HG03558 (cell line): ENCODE data around the gene GGNBP2.
"Not testable (repeated sequence)": the region's sequence is repeated elsewhere in the genome, so short reads cannot be mapped to it uniquely, and the experiment has no call there.

Source experiments
- ATAC-seq: cut with Tn5 transposase; IDR thresholded peaks from one replicate; pipeline ENCODE4 v1.9.1; 2021; ENCODE audit warnings: moderate number of reproducible peaks; ENCODE audit not compliant: unreplicated experiment; ENCODE audit errors: extremely low read depth

Gene GGNBP2

GRCh38 chr17:36600465-36600864, 55.7 kb downstream of the GGNBP2 start:
- ATAC-seq = no peak

GRCh38 chr17:36600936-36601302, 56.2 kb downstream of the GGNBP2 start:
- ATAC-seq = no peak

GRCh38 chr17:36601303-36602029, 56.7 kb downstream of the GGNBP2 start, which contains the start of gene MRM1:
MRM1 (plus strand) TSS chr17:36601583; CDS start chr17:36601811, 228 bp downstream.
- no peak for ATAC-seq

- ATAC-seq = no peak
These were observed 57.5 kb downstream of the GGNBP2 start for GRCh38 chr17:36602030-36602748.

- ATAC-seq = no peak
These were observed 58.2 kb downstream of the GGNBP2 start for GRCh38 chr17:36602924-36603384.

- ATAC-seq = not testable (repeated sequence)
These were observed 60.3 kb downstream of the GGNBP2 start for GRCh38 chr17:36605028-36605427.

- no peak for ATAC-seq
These were observed 63.6 kb downstream of the GGNBP2 start for GRCh38 chr17:36608280-36608679.

- no peak for ATAC-seq
These were observed 64.2 kb downstream of the GGNBP2 start for GRCh38 chr17:36608794-36609497.

GRCh38 chr17:36609498-36609862, 64.8 kb downstream of the GGNBP2 start:
- no peak for ATAC-seq

- ATAC-seq = no peak
These were observed 65.8 kb downstream of the GGNBP2 start for GRCh38 chr17:36610474-36610873.

- no peak for ATAC-seq
These were observed 66.8 kb downstream of the GGNBP2 start for GRCh38 chr17:36611345-36612072.

GRCh38 chr17:36612323-36612722, 67.6 kb downstream of the GGNBP2 start:
- ATAC-seq = no peak

GRCh38 chr17:36613155-36613554, 68.4 kb downstream of the GGNBP2 start:
- no peak for ATAC-seq

- no peak for ATAC-seq
These were observed 69.4 kb downstream of the GGNBP2 start for GRCh38 chr17:36614081-36614480.

- ATAC-seq = no peak
These were observed 70.2 kb downstream of the GGNBP2 start for GRCh38 chr17:36614933-36615332.

GRCh38 chr17:36616061-36617029, 71.6 kb downstream of the GGNBP2 start:
- no peak for ATAC-seq

- no peak for ATAC-seq
These were observed 73.1 kb downstream of the GGNBP2 start for GRCh38 chr17:36617773-36618172.

GRCh38 chr17:36623281-36623680, 78.6 kb downstream of the GGNBP2 start:
- ATAC-seq = no peak

- ATAC-seq = no peak
These were observed 80.5 kb downstream of the GGNBP2 start for GRCh38 chr17:36625188-36625587.
